Tibial nerve (tissue), 4 donors: ENCODE results near the gene PRDM10.

Experiments used
- CTCF ChIP-seq, 5 experiments: fragments of 200-600 bp in 3 of 5; fragments of 450-650 bp in 2 of 5; sonication (generic) in 3 of 5; IDR thresholded peaks; one replicate each; pipeline ENCODE4 v1.5.1; 2016 to 2019; ENCODE audit warnings: antibody characterized with exemption in 5 of 5, mild to moderate bottlenecking in 3 of 5, moderate library complexity in 2 of 5
- EP300 ChIP-seq, 2 donors: sonication (generic); formaldehyde crosslinking; IDR thresholded peaks; one replicate each; pipeline ENCODE4 v1.6.1; 2017; ENCODE audit warnings: antibody characterized with exemption in 2 of 2, mild to moderate bottlenecking in 1 of 2

- no peak for TF ChIP-seq CTCF (IDR thresholded peaks at IDR 0.05)
- TF ChIP-seq EP300 (IDR thresholded peaks at IDR 0.05): no peak
Observed at GRCh38 chr11:129944696-129945095, 57.9 kb downstream of the PRDM10 start.
